GM21423 (cell line): ENCODE data around the gene DROSHA.
"Not testable (repeated sequence)": the region's sequence is repeated elsewhere in the genome, so short reads cannot be mapped to it uniquely, and the experiment has no call there.

ENCODE experiments used
- ATAC-seq: cut with Tn5 transposase; IDR thresholded peaks from one replicate; pipeline ENCODE4 v1.9.1; 2021; ENCODE audit warnings: mild to moderate bottlenecking, moderate library complexity; ENCODE audit not compliant: unreplicated experiment

DROSHA gene

GRCh38 chr5:31421806-31422586, 109.9 kb downstream of the DROSHA start:
- no peak for ATAC-seq

- ATAC-seq: no peak
Measured at GRCh38 chr5:31417512-31417911, 114.4 kb downstream of the DROSHA start.

GRCh38 chr5:31416547-31416946, 115.3 kb downstream of the DROSHA start:
- ATAC-seq: no peak

- ATAC-seq: no peak
Measured at GRCh38 chr5:31415960-31416359, 115.9 kb downstream of the DROSHA start.

- no peak for ATAC-seq
Measured at GRCh38 chr5:31415009-31415923, 116.6 kb downstream of the DROSHA start.

GRCh38 chr5:31413030-31413812, 118.7 kb downstream of the DROSHA start:
- no peak for ATAC-seq

GRCh38 chr5:31412324-31412723, 119.6 kb downstream of the DROSHA start:
- ATAC-seq: no peak

- ATAC-seq: no peak
Measured at GRCh38 chr5:31410089-31410488, 121.8 kb downstream of the DROSHA start.

GRCh38 chr5:31408814-31409213, 123.1 kb downstream of the DROSHA start:
- no peak for ATAC-seq

GRCh38 chr5:31407921-31408693, 123.8 kb downstream of the DROSHA start:
- ATAC-seq: no peak

GRCh38 chr5:31404325-31404724, 127.6 kb downstream of the DROSHA start:
- ATAC-seq: no peak

GRCh38 chr5:31401691-31402090, 130.2 kb downstream of the DROSHA start:
- no peak for ATAC-seq

GRCh38 chr5:31397926-31398557, 133.9 kb downstream of the DROSHA start:
- no peak for ATAC-seq

GRCh38 chr5:31396611-31397295, 135.1 kb downstream of the DROSHA start:
- no peak for ATAC-seq

- ATAC-seq: not testable (repeated sequence)
Measured at GRCh38 chr5:31395450-31396045, 136.3 kb downstream of the DROSHA start.

- no peak for ATAC-seq
Measured at GRCh38 chr5:31393126-31393525, 138.8 kb downstream of the DROSHA start.

- ATAC-seq: no peak
Measured at GRCh38 chr5:31392061-31392460, 139.8 kb downstream of the DROSHA start.

GRCh38 chr5:31390256-31390655, 141.6 kb downstream of the DROSHA start:
- ATAC-seq: no peak
